ENCODE measurements around the gene TNRC6A.

DNA sequence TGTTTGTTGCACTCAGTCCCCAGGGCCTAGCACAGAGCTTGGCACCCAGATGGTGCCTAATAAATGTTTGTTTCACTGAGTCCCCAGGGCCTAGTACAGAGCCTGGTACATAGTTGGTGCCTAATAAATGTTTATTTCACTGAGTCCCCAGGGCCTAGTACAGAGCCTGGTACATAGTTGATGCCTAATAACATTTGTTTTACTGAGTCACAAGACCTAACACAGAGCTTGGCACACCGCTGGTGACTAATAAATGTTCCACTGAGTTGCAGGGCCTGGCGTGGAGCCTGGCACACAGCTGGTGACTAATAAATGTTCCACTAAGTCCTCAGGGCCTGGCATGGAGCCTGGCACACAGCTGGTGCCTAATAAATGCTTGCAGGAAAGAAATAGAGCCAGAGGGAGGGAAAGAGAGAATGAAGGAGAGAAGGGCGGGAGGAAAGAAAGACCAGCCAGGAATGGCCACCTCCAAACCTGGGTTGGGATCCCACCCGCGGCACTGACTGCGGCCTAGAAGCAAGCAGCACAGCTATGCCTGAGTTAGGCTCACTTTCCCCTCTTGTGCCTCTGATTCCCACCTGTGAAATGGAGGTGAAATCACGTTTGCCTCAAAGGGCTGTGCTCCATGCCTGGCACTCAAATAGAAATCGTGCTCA lies 123.8 kb downstream of the TNRC6A start:
- TF ChIP-seq EZH2 (IDR thresholded peaks at IDR 0.05) (no peak), EZH2phosphoT487 (IDR thresholded peaks at IDR 0.05) (no peak)
- TF ChIP-seq, protein P1, sequence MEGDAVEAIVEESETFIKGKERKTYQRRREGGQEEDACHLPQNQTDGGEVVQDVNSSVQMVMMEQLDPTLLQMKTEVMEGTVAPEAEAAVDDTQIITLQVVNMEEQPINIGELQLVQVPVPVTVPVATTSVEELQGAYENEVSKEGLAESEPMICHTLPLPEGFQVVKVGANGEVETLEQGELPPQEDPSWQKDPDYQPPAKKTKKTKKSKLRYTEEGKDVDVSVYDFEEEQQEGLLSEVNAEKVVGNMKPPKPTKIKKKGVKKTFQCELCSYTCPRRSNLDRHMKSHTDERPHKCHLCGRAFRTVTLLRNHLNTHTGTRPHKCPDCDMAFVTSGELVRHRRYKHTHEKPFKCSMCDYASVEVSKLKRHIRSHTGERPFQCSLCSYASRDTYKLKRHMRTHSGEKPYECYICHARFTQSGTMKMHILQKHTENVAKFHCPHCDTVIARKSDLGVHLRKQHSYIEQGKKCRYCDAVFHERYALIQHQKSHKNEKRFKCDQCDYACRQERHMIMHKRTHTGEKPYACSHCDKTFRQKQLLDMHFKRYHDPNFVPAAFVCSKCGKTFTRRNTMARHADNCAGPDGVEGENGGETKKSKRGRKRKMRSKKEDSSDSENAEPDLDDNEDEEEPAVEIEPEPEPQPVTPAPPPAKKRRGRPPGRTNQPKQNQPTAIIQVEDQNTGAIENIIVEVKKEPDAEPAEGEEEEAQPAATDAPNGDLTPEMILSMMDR (IDR thresholded peaks at IDR 0.05) = no peak
